ENCODE results near the gene FOXA3.

DNA sequence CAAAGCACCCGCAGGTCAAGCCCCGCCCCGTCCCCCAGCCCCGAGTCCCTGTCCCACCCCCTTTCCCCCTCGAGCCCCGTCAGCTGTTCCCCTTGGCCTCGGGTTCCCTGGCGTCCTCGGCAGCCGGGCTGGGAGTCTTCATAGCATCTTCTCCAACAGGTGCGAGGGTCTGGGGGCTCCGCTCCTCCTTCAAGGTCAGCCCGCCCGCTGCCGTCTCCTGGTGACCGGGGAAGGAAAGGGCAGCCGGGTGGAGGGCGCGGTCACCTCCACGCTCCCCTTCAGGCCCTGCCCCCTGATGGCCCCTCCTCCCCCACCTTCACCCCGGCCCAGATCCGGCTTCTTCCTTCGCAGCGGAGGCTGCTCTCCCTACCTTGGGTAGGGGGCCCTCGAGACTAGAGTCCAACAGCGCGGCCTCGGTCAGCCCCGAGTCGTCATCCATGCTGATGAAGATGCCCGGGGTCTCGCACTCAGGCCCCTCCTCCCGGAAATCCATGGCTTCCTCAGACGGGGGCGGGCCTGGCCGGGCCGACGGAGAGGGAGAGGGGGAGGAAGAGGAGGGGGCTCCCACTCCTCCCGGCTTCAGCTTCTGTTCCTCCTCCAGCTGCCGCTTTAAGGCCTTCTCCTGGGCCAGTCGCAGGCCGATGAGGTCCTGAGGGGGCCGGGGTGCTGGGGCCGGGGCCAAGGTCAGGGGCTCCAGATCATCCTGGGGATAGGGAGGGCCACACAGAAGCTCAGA lies 48.5 kb upstream of the FOXA3 start:
- TF ChIP-seq, protein P1, sequence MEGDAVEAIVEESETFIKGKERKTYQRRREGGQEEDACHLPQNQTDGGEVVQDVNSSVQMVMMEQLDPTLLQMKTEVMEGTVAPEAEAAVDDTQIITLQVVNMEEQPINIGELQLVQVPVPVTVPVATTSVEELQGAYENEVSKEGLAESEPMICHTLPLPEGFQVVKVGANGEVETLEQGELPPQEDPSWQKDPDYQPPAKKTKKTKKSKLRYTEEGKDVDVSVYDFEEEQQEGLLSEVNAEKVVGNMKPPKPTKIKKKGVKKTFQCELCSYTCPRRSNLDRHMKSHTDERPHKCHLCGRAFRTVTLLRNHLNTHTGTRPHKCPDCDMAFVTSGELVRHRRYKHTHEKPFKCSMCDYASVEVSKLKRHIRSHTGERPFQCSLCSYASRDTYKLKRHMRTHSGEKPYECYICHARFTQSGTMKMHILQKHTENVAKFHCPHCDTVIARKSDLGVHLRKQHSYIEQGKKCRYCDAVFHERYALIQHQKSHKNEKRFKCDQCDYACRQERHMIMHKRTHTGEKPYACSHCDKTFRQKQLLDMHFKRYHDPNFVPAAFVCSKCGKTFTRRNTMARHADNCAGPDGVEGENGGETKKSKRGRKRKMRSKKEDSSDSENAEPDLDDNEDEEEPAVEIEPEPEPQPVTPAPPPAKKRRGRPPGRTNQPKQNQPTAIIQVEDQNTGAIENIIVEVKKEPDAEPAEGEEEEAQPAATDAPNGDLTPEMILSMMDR (IDR thresholded peaks at IDR 0.05; ENCODE audit: insufficient read depth, low read length, poor library complexity, severe bottlenecking): no peak
- no peak for TF ChIP-seq EZH2phosphoT487 (conservative IDR thresholded peaks at IDR 0.05; ENCODE audit: low read length)
